Loucy (cell line): Measurements from ENCODE around the gene PLCG2.

Source experiments
- EZH2phosphoT487 ChIP-seq: fragments of 200-600 bp; IDR thresholded peaks from 2 replicates; pipeline ENCODE4 v1.6.1; 2018; ENCODE audit warnings: antibody characterized with exemption, mild to moderate bottlenecking, moderate library complexity, borderline replicate concordance
- TF ChIP-seq, protein P1 (sequence below): fragments of 200-600 bp; sonication (generic); conservative IDR thresholded peaks from 2 replicates; pipeline ENCODE4 v1.5.1; 2014; ENCODE audit warnings: mild to moderate bottlenecking, antibody characterized with exemption, low read length

DNA sequence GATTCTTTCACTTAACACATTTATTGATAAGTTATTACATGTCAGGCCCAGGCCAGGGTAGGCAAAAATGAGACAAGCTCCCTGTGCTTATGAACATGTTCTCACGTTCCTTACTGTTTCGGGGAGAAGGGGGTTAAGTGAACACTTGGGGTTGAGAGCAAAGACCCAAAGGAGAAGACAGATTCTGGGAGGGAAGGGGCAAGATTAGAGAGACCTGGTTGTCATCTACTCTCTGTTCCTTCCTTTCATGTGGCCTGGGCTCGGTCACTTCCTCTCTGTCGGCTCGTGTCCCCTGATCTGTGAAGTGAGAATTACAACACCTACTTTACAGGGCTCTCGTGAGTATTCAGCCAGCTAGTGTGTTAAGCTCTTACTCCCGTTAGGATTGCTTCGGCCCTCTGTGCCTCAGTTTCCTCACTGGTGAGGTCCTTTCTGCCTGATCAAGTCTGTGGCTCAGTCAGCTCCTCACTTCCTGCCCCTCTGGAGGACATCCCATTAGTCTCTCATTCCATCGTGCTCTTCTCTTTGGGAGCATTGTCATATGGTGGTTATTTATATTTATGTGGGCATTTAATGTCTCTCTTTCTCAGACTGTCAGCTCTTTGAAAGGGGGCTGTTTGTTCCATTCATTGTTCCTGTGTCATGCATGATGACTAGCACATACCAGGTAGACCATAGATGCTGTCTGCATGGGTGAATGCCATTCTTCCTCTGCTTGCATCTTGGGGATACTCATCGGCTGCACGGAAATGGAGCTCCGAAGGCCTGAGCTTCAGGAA lies 38.9 kb downstream of the PLCG2 start:
- TF ChIP-seq, protein P1, sequence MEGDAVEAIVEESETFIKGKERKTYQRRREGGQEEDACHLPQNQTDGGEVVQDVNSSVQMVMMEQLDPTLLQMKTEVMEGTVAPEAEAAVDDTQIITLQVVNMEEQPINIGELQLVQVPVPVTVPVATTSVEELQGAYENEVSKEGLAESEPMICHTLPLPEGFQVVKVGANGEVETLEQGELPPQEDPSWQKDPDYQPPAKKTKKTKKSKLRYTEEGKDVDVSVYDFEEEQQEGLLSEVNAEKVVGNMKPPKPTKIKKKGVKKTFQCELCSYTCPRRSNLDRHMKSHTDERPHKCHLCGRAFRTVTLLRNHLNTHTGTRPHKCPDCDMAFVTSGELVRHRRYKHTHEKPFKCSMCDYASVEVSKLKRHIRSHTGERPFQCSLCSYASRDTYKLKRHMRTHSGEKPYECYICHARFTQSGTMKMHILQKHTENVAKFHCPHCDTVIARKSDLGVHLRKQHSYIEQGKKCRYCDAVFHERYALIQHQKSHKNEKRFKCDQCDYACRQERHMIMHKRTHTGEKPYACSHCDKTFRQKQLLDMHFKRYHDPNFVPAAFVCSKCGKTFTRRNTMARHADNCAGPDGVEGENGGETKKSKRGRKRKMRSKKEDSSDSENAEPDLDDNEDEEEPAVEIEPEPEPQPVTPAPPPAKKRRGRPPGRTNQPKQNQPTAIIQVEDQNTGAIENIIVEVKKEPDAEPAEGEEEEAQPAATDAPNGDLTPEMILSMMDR, result no peak
- no peak for TF ChIP-seq EZH2phosphoT487
